Measurements from ENCODE around the gene ARHGEF40.

The ARHGEF40 gene

GRCh38 chr14:21070083-21070609 is at the start of gene ARHGEF40:
TSS of gene ARHGEF40 (plus strand) at chr14:21070304. CDS start at chr14:21070397, 93 bp downstream.
- DNase-seq (ENCODE audit: low read depth) = no peak

DNA sequence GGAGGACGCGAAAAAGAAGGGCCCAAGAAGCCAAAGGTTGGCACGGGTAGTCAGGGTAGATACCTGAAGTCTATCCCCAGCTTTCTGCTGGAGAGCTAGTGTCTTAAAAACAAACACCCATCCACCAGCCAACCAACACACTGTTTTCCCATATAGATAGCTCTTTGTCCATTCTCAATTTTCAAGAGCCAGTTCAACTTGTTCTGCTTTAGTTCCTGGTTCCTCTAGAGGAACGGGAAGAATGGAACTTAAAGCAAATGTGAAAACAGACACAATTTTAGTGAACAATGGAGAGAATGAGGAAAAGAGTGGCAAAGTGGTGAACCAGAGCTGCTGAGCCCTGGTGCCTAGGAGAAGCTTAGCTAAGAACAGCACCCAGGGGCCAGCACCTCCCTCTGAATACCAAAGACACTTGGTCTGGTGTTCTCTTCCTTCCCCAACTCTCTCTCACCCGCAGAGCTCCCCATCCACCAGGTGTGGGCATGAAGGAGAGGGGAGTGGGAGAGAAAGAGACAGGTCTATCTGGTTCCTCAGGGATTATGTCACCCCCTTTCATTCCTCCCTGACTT is 49.0 kb upstream of the ARHGEF40 start:
- no peak for DNase-seq (ENCODE audit: low read depth)

- no peak for DNase-seq (ENCODE audit: low read depth)
Observed at GRCh38 chr14:21022686-21023085, 47.4 kb upstream of the ARHGEF40 start.

DNA sequence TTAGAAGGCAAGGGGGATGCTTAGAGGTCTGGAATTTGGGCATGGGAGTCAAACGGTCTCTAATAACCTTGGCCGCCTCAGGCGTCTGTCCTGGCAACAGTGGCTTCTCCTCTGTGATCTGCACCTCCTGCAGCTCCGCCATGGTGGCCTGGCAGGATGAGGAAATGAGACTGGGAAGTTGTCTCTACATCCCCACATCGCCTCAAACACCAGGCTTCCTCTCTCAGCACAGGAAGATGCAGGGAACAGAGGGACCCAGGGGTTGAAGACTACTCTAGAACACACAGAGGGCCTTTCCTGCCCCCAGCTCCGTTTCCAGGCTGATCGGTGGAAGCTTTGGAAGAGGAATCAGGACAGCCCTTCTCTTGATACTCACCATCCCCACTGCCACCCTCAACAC is 46.9 kb upstream of the ARHGEF40 start:
- DNase-seq (ENCODE audit: low read depth) = no peak

- no peak for DNase-seq (ENCODE audit: low read depth)
Observed at GRCh38 chr14:21023817-21024584, 46.1 kb upstream of the ARHGEF40 start.

DNA sequence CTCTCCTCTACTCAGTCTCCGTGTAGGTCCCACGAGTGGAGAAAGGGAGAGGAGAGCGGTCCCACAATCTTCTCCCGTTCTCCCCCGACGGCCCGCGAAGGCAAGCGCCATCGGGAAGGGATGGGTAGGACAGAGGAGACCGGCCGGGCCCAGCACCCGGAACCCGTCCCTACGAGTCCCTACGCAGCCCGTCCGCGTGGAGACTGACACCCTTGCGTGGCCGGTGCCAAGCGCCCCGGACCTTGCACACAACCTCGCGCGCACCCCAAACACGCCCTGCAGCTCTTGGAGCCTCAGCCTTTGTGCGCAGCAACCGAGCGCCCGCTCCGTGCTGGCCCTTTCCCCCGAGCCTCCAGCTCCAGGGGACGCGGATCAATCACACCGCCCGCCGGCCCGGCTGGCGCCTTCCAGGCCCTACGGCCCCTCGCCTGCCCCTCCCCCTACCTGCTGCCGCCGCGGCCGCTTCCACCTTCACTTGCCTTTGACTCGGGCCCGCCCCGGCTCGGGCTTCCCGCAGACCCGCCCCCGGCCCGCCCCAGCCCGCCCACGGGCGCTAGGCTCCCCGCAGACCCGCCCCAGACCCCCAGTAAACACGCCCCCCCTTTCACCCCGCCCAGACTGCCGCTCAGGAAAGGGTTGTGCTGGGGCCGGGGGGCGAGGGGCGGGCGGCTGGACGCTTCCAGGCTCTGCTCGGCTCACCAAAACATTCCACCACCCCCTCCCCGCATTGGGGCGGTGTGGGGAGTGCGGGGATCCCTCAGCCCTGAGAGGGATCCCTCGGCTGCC is 45.3 kb upstream of the ARHGEF40 start, which contains the start of gene NDRG2:
NDRG2 (minus strand) TSS at position 477 of the 786 bp plus-strand sequence. CDS start 1,746 bp downstream, outside the sequence.
- peak; percentile 51 for DNase-seq (ENCODE audit: low read depth)

DNA sequence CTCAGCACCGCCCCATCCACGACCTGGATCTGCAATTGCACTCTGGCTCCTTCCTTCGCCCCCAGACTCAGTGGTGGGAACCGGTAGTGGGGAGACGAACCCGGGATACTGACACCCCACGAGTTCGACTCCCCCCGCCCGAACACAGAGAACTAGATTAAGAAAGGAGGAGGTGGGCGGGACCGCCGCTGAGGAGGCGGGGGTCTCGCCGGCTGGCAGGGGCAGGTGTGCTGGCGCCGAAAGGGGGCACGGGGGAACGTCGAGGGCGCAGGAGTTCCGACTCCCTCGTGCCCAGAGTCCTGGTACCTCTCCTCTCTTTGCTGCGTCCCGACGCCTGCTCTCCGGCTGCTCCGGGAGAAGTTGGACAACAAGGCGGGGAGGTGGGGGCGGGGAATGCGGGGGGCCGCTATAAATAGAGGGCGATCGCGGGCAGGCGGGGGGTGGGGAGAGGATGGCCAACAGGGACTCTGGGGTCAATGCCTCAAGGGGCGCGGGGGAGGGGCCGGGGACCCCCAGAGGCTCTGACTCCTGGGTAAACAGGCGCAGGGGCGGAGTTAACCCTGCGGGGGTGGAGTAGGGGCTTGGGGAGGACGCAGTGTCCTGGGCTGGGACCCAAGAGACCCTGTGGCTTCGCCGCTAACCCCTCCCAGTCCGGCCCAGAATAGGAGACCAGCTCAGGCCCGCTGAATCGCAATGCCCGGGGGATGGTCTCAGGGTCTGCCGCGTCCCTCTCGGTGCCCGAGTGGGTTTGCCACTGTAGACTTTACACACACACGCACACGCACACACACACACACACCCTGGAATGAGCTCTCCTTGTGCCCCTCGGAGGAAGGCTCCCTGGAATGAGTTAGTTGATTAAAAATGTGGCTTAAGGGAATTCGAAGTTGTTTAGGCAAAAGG is 44.5 kb upstream of the ARHGEF40 start:
- DNase-seq (ENCODE audit: low read depth) = no peak

- DNase-seq (ENCODE audit: low read depth) = no peak
Observed at GRCh38 chr14:21026274-21026987, 43.7 kb upstream of the ARHGEF40 start.

DNA sequence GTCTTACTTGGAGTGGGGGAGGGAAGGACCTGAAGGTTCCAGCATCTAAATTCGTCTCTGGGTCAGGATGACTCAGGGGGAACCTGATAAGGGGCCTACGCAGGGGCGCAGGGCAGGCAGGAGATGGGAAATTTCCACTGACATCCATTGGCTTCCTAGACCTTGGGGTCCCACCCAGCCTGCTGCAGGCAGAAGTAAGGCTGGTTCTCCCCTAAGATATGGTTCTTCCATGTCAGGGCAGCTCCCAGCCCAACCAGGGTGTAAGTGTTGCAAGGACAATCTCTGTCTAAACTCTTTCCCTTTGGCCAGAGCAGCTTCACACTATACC is 43.2 kb upstream of the ARHGEF40 start:
- no peak for DNase-seq (ENCODE audit: low read depth)

DNA sequence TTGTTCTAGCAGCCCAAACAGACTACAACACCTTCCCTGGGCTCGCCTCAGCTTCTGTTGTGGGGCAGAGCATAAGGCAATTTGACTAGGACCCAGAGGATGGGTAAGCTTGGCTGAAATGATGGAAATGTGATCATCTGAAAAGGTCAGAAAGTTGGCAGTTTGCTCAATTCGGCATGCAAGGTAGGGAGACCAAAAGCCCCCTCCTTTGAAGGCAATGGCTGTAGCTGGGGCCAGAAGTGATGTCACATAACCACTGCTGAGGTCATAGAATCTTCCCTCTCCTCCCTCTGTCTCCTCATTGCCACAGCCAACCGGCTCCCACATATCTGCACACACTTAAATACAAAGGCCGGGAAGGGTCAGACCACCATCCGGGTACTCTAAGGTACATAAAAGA is 40.2 kb upstream of the ARHGEF40 start, which contains the start of gene TPPP2:
TPPP2 (plus strand) TSS at position 301 of the 400 bp plus-strand sequence. CDS start 365 bp downstream, outside the sequence.
- DNase-seq (ENCODE audit: low read depth) = no peak

DNA sequence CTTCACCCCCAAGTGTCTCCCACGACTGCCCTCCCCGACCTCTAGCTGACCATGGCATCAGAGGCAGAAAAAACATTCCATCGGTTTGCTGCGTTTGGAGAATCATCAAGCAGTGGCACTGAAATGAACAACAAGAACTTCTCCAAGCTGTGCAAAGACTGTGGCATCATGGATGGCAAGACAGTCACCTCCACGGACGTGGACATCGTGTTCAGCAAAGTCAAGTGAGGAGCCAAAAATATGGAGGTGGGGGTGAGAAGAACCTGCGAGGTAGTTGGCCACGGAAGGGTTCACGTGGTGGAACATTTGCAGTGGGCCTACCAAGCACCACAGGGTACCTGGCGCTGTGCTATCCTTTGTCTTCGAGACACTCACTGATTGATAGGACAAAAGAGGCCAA is 39.6 kb upstream of the ARHGEF40 start:
- no peak for DNase-seq (ENCODE audit: low read depth)

DNA sequence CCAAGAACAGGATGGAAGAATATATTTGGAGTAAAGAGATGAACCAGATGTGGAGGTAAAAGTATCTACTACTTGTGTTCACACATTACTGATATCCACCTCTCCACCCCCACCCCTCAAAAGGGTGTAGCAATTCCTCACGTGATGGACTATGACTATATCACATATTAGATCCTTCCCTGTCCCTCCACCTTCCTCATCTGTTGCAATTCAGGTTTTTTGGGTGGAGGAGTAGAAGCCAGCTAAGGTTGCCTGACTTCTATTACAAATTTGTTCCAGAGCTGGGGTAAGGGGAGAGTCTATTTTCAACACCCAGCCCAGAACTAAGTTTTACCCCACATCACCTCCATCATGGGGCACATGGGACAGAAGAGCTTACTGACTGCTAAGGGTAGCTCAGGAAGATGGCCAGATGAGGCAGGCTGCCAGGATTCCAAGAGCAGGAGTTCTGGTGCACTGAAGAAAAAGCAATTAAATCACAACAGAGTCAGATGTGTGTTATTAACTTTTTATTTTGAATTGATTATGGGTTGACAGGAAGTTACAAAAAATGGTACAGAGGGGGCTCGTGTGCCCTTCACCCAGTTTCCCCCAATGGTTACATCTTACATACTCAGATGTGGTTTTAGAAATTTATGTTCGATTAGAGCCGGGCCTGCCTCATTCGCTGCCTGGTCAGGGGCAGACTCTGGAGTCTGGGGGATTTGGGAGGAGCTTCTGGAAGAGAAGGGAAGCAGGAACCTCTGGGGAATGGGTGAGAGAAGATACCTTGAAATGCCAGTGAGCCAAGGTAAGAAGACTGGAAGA is 37.6 kb upstream of the ARHGEF40 start:
- DNase-seq (ENCODE audit: low read depth) = no peak

DNA sequence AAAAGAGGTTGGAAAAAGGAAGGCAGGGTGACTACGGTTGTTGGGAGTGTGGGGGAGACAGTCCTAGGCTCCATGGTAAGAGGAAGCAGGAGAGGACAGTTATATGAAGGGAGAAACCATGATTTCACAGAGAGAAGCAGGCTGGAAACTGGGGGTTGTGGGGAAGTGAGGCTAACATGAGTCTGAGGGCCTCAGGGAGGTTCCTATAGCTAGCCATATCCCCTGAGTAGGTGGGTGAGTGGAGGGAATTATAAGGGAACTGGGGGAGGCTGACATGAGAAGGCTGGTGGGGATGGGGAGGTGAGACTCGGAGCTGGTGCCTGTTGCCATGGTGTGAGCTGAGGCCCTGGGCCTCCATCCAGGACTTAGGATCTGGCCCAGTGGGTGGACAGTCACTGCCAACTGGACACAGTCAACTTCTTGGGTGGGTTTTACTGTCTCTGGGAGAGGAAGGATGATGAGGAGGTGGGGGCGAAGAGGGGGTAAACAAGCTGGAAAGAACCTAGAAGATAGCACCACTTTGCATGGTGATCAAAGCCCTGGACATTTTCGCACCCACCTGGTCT is 36.9 kb upstream of the ARHGEF40 start:
- no peak for DNase-seq (ENCODE audit: low read depth)

DNA sequence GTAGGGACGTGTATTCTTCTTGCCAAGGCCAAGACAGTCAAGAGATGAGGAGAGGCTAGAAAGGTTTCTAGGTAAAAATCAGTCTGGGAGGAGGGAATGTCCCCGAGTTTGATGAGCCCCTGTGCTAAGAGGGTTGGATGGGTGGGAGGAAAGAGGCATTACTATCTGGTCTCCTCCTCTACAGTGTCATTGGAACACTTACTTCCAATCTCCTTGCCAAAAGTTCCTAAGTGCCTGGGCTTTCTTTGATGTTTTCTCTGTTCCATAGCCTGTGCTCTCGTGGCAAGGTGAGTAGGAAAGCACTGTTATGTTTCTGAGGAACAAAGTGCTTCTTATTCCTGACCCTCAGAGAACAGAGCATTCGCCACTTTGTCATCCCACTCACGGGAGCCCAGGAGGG is 35.4 kb upstream of the ARHGEF40 start, which contains the start of gene RNASE13:
RNASE13 (minus strand) TSS at position 101 of the 400 bp plus-strand sequence. CDS start 519 bp downstream, outside the sequence.
- DNase-seq (ENCODE audit: low read depth) = no peak

DNA sequence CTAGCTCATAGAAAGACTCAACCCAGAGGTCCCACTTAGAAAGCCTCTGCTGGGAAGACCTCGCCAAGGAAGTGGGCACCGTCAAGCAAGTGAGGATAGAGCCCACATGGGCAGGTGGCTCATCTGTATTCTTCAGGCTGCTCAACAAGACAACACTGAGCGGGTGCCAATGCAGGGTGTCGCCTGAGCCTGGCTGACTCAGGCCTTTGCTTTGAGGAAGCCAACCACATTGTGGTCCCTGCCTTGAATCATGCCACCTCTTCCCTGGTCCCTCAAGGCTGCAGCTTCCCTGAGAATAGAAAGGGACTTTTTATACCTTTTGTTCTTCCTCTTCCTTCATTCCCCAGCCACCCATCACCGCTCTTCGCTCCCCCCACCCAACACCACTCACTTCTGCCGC is 33.4 kb upstream of the ARHGEF40 start:
- DNase-seq (ENCODE audit: low read depth) = no peak

- no peak for DNase-seq (ENCODE audit: low read depth)
Observed at GRCh38 chr14:21037156-21037555, 32.9 kb upstream of the ARHGEF40 start.

GRCh38 chr14:21038441-21039422 is 31.4 kb upstream of the ARHGEF40 start:
- DNase-seq (ENCODE audit: low read depth) = no peak

Data from activated T-cell treated with anti-CD3 and anti-CD28 coated beads for 24 hours (primary cell).